ENCODE measurements around the gene SPG7. TPM values are rescaled to one million over a fixed set of nuclear protein-coding genes. Genes with fewer than 3 reads are reported as not detected.

Gene SPG7
- total and polyA plus RNA-seq, 12 donors: 69.8 to 145 (median 101) TPM

GRCh38 chr16:89536371-89536770, 28.2 kb downstream of the SPG7 start:
- 99 to 100% methylated on average over 6 to 20 of the region's 24 CpGs for WGBS, 2 donors
- H3K4me3 ChIP-seq: no peak overlapping the region
- H3K27ac ChIP-seq: no peak overlapping the region
- H3K9me3 ChIP-seq: no peaks in the 10 kb centered on the region
- peaks cover 3 to 37% (median 20%) of the 10 kb centered on the region in 9 donors for H3K4me1 ChIP-seq
- H3K36me3 ChIP-seq: peaks cover 0 to 82% (median 42%) of the 10 kb centered on the region in 9 donors
- no peaks in the 10 kb centered on the region for H3K27me3 ChIP-seq
- intact Hi-C loops (cut with DNase I): no loop called here
- no peak for DNase-seq
- TF ChIP-seq CTCF (IDR thresholded peaks at IDR 0.05): no peak
- ATAC-seq: no peak

GRCh38 chr16:89536886-89537548, 28.8 kb downstream of the SPG7 start:
- no peak overlapping the region for H3K27ac ChIP-seq
- H3K4me1 ChIP-seq: peaks cover 7 to 37% (median 20%) of the 10 kb centered on the region in 9 donors
- no peaks in the 10 kb centered on the region for H3K27me3 ChIP-seq
- DNase-seq: no peak
- H3K9me3 ChIP-seq: no peaks in the 10 kb centered on the region
- 84 to 88% methylated on average over 36 of the region's 36 CpGs for WGBS, 2 donors
- peaks cover 0 to 82% (median 36%) of the 10 kb centered on the region in 9 donors for H3K36me3 ChIP-seq
- TF ChIP-seq CTCF (IDR thresholded peaks at IDR 0.05): no peak
- intact Hi-C loops (cut with DNase I): no loop called here
- H3K4me3 ChIP-seq: no peak overlapping the region
- no peak for ATAC-seq

- no peak for TF ChIP-seq CTCF (IDR thresholded peaks at IDR 0.05)
- H3K4me3 ChIP-seq: no peak overlapping the region
- H3K4me1 ChIP-seq: peaks cover 7 to 36% (median 19%) of the 10 kb centered on the region in 9 donors
- H3K9me3 ChIP-seq: no peaks in the 10 kb centered on the region
- intact Hi-C loops (cut with DNase I): no loop called here
- 92 to 96% methylated on average over 7 of the region's 7 CpGs for WGBS, 2 donors
- DNase-seq (no peak), ATAC-seq (no peak)
- H3K36me3 ChIP-seq: peaks cover 0 to 82% (median 34%) of the 10 kb centered on the region in 9 donors
- H3K27ac ChIP-seq: no peak overlapping the region
- H3K27me3 ChIP-seq: no peaks in the 10 kb centered on the region
Measured at GRCh38 chr16:89537549-89537925, 29.3 kb downstream of the SPG7 start.

GRCh38 chr16:89538286-89538685, 30.1 kb downstream of the SPG7 start:
- DNase-seq (no peak), ATAC-seq (no peak)
- H3K9me3 ChIP-seq: no peaks in the 10 kb centered on the region
- no peak overlapping the region for H3K27ac ChIP-seq
- peaks cover 7 to 36% (median 17%) of the 10 kb centered on the region in 9 donors for H3K4me1 ChIP-seq
- peaks cover 0 to 80% (median 34%) of the 10 kb centered on the region in 9 donors for H3K36me3 ChIP-seq
- intact Hi-C loops (cut with DNase I): no loop called here
- TF ChIP-seq CTCF (IDR thresholded peaks at IDR 0.05): no peak
- no peaks in the 10 kb centered on the region for H3K27me3 ChIP-seq
- 91 to 93% methylated on average over 12 of the region's 12 CpGs for WGBS, 2 donors
- no peak overlapping the region for H3K4me3 ChIP-seq
